Panc1 (cell line): ENCODE data around the gene CHST11. TPM values are rescaled to one million over a fixed set of nuclear protein-coding genes. Genes with fewer than 3 reads are reported as not detected.

Source experiments
- ATAC-seq: fragments of 200-7000 bp; cut with Tn5 transposase; 2 replicates; pipeline ENCODE4 v1.9.1; 2020; ENCODE audit warnings: mild to moderate bottlenecking, moderate library complexity
- BruUV-seq: library from RNA; stranded (reverse); fragments of 400-500 nt; replicated peaks from 2 replicates; lab custom pipeline; 2021; lab: Mats Ljungman, UMichigan
- CTCF ChIA-PET: fragments of 300-600 bp; sonication (Branson Sonifier 250); formaldehyde crosslinking; loops from one replicate; lab custom pipeline; 2022; ENCODE audit warnings: antibody characterized with exemption; lab: Charles Lee
- POLR2A ChIA-PET: fragments of 300-600 bp; sonication (Branson Sonifier 250); formaldehyde crosslinking; loops from one replicate; lab custom pipeline; 2022; ENCODE audit warnings: antibody characterized with exemption; lab: Charles Lee
- DNase-seq: peaks from one replicate; pipeline ENCODE4 v3.0.0-alpha.2; 2010; ENCODE audit warnings: low read depth, low spot score
- H3K27ac ChIP-seq: 2 replicates; pipeline ENCODE4 v1.5.1; 2011; ENCODE audit warnings: mild to moderate bottlenecking, low read length, inconsistent platforms
- H3K27me3 ChIP-seq: fragments of 200-500 bp; sonication (Bioruptor generic); 2 replicates; pipeline ENCODE4 v1.6.0; 2014; ENCODE audit warnings: low read length, inconsistent platforms; ENCODE audit not compliant: control insufficient read depth, insufficient read depth
- H3K36me3 ChIP-seq: fragments of 200-500 bp; sonication (Bioruptor generic); 2 replicates; pipeline ENCODE4 v1.5.1; 2014; ENCODE audit warnings: inconsistent platforms, mild to moderate bottlenecking, low read length, moderate library complexity; ENCODE audit not compliant: control insufficient read depth, insufficient read depth
- H3K4me1 ChIP-seq: 2 replicates; pipeline ENCODE4 v1.5.1; 2011; ENCODE audit warnings: inconsistent platforms, mild to moderate bottlenecking, low read length, moderate library complexity; ENCODE audit not compliant: control insufficient read depth, insufficient read depth
- H3K4me3 ChIP-seq, 2 experiments: 2 replicates each; pipeline ENCODE4 v1.5.1; 2011 to 2012; ENCODE audit warnings: low read depth in 2 of 2, low read length in 2 of 2, mild to moderate bottlenecking in 2 of 2, inconsistent platforms in 1 of 2, moderate library complexity in 1 of 2
- H3K9me3 ChIP-seq: fragments of 200-500 bp; sonication (Bioruptor generic); 2 replicates; pipeline ENCODE4 v1.5.1; 2014; ENCODE audit warnings: low read depth, mild to moderate bottlenecking, inconsistent platforms, low read length, moderate library complexity; ENCODE audit not compliant: control insufficient read depth, insufficient read depth
- POLR2AphosphoS5 ChIP-seq: IDR thresholded peaks from 2 replicates; pipeline ENCODE4 v1.6.1; 2012; ENCODE audit warnings: mild to moderate bottlenecking, low read depth, low read length, moderate library complexity
- SIN3A ChIP-seq: IDR thresholded peaks from 2 replicates; pipeline ENCODE4 v1.6.1; 2012; ENCODE audit warnings: low read depth, mild to moderate bottlenecking, low read length, moderate library complexity, borderline replicate concordance; ENCODE audit not compliant: insufficient read depth
- TCF7L2 ChIP-seq: IDR thresholded peaks from 2 replicates; pipeline ENCODE4 v1.6.1; 2011; ENCODE audit warnings: mild to moderate bottlenecking, low read depth, low read length, inconsistent platforms
- in situ Hi-C: cut with HindIII; loops from 2 replicates; pipeline ENCODE4 v1.10.0; 2016; ENCODE audit warnings: low sequenced_read_pairs, low pct_unique_long_range_greater_than_20kb
- intact Hi-C: fragments of 100-400 bp; cut with micrococcal nuclease; formaldehyde crosslinking; loops from one replicate; pipeline ENCODE4 v1.10.0; 2022; ENCODE audit not compliant: unreplicated experiment
- total RNA-seq: library from RNA; stranded (reverse); gene quantifications from one replicate; pipeline ENCODE4 v1.2.1, GENCODE V29; 2021; ENCODE audit not compliant: unreplicated experiment
- TF ChIP-seq, protein P1 (sequence below), 2 experiments: IDR thresholded peaks; 2 replicates each; pipeline ENCODE4 v1.6.1; 2011 to 2012; ENCODE audit warnings: low read depth in 2 of 2, control low read depth in 1 of 2, low read length in 1 of 2, mild to moderate bottlenecking in 1 of 2, moderate library complexity in 1 of 2; ENCODE audit not compliant: insufficient read depth in 1 of 2
- TF ChIP-seq, protein P2 (sequence below): fragments of 450-650 bp; IDR thresholded peaks from 2 replicates; pipeline ENCODE4 v1.5.1; 2017; ENCODE audit warnings: mild to moderate bottlenecking

Gene CHST11
- total RNA-seq, 1 experiment from 2014 or later = 11.4 TPM

DNA sequence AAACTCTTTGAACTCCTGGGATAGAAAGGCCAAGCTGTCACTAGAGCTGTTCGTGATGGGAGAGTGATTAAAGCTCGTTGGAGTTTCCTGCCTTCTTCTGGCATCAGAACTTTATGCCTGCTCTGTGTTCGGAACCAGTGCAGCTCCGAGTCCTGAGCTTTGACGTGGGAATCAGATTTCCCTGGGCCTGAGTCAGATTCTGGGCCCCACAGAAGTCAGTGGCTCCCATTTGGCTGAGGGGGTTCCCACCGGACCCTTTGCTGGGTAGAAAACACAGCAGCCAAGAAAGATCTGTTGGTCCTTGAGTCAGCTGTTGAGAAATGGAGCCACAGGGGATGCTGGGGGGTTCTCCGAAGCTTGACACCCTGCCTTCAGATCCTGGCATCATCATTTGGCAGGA is 238.0 kb downstream of the CHST11 start:
- ChIA-PET POLR2A (no interaction called here), CTCF (no interaction called here)
- H3K36me3 ChIP-seq = no peaks in the 10 kb centered on the region
- no peak overlapping the region for H3K4me3 ChIP-seq
- ATAC-seq = no peak
- no peaks in the 10 kb centered on the region for H3K4me1 ChIP-seq
- intact Hi-C loops = no loop called here
- TF ChIP-seq, protein P1, sequence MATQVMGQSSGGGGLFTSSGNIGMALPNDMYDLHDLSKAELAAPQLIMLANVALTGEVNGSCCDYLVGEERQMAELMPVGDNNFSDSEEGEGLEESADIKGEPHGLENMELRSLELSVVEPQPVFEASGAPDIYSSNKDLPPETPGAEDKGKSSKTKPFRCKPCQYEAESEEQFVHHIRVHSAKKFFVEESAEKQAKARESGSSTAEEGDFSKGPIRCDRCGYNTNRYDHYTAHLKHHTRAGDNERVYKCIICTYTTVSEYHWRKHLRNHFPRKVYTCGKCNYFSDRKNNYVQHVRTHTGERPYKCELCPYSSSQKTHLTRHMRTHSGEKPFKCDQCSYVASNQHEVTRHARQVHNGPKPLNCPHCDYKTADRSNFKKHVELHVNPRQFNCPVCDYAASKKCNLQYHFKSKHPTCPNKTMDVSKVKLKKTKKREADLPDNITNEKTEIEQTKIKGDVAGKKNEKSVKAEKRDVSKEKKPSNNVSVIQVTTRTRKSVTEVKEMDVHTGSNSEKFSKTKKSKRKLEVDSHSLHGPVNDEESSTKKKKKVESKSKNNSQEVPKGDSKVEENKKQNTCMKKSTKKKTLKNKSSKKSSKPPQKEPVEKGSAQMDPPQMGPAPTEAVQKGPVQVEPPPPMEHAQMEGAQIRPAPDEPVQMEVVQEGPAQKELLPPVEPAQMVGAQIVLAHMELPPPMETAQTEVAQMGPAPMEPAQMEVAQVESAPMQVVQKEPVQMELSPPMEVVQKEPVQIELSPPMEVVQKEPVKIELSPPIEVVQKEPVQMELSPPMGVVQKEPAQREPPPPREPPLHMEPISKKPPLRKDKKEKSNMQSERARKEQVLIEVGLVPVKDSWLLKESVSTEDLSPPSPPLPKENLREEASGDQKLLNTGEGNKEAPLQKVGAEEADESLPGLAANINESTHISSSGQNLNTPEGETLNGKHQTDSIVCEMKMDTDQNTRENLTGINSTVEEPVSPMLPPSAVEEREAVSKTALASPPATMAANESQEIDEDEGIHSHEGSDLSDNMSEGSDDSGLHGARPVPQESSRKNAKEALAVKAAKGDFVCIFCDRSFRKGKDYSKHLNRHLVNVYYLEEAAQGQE (IDR thresholded peaks at IDR 0.05; ENCODE audit: insufficient read depth in 1 of 2, low read depth in 2 of 2, low read length in 1 of 2) = no peak
- TF ChIP-seq TCF7L2 (no peak), POLR2AphosphoS5 (no peak), SIN3A (no peak)
- TF ChIP-seq, protein P2, sequence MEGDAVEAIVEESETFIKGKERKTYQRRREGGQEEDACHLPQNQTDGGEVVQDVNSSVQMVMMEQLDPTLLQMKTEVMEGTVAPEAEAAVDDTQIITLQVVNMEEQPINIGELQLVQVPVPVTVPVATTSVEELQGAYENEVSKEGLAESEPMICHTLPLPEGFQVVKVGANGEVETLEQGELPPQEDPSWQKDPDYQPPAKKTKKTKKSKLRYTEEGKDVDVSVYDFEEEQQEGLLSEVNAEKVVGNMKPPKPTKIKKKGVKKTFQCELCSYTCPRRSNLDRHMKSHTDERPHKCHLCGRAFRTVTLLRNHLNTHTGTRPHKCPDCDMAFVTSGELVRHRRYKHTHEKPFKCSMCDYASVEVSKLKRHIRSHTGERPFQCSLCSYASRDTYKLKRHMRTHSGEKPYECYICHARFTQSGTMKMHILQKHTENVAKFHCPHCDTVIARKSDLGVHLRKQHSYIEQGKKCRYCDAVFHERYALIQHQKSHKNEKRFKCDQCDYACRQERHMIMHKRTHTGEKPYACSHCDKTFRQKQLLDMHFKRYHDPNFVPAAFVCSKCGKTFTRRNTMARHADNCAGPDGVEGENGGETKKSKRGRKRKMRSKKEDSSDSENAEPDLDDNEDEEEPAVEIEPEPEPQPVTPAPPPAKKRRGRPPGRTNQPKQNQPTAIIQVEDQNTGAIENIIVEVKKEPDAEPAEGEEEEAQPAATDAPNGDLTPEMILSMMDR = no peak
- H3K9me3 ChIP-seq = no peaks in the 10 kb centered on the region
- no peak overlapping the region for H3K27ac ChIP-seq
- no TSS peak for BruUV-seq
- DNase-seq = no peak
- in situ Hi-C loops = no loop called here
- H3K27me3 ChIP-seq = no peaks in the 10 kb centered on the region

DNA sequence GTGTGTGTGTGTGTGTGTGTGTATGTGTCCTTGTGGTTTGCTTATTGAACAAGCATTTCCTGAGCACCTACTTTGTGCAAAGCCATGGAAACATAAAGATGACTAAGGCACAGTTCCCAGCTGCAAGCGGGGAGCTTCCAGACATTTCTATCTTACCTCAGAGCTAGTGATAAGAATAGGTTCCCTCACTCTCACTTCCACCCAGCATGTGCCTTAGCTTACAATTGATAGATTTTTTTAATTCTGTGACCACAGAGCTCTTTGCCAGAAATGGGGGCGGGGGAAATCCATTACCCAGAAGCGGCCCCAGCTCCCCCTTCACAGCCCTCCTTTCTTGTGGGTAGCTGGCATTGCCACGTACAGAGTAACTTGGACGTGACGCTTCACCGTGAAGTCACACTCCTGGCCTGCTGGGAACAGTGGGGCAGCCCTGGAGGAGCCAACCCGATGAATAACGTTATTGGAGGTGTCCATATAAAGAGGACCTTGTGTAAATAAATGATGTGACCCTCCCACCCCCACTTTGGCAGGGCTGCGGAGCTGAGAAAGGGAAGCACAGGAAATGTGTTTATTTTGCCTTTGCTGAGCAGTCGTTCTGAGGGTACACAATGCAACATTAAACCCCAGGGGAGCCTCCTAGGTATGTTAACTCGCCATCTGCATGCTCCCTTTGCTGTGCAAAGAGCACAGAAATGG is 238.9 kb downstream of the CHST11 start:
- DNase-seq (no peak), ATAC-seq (peak; percentile 56; the same call in 1 of the 2 replicates)
- POLR2A ChIA-PET = no interaction called here
- Histone ChIP-seq H3K4me1 (no peaks in the 10 kb centered on the region), H3K36me3 (no peaks in the 10 kb centered on the region), H3K4me3 (no peak overlapping the region), H3K27me3 (no peaks in the 10 kb centered on the region), H3K27ac (no peak overlapping the region), H3K9me3 (no peaks in the 10 kb centered on the region)
- CTCF ChIA-PET = interaction anchor here (0.6 kb wide), 1 partner anchor 587 kb away, joined by 17 read pairs; no protein-coding TSS in a partner anchor
- intact Hi-C loops = no loop called here
- no TSS peak for BruUV-seq
- in situ Hi-C loops = no loop called here
- no peak for TF ChIP-seq SIN3A

DNA sequence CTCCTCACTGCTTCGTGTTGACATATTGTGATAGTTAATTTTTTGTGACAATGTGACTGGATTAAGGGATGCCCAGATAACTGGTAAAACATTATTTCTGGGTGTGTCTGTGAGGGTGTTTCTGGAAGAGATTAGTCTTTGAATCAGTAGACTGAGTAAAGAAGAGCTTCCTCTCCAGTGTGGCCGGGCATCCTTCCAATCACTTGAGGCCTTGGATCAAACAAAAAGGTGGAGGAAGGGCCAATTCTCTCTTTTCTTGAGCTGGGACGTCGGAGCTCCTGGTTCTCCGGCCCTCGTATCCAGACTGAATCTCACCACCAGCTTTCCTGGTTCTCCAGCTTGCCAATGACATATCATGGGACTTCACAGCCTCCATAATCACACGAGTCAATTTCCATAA is 240.4 kb downstream of the CHST11 start:
- no peak for TF ChIP-seq TCF7L2
- no peak for TF ChIP-seq SIN3A
- TF ChIP-seq, protein P1 (IDR thresholded peaks at IDR 0.05; ENCODE audit: insufficient read depth in 1 of 2, low read depth in 2 of 2, low read length in 1 of 2) = no peak
- TF ChIP-seq POLR2AphosphoS5 = no peak
- TF ChIP-seq, protein P2 = no peak
- in situ Hi-C loops (no loop called here), intact Hi-C loops (no loop called here)
- Histone ChIP-seq H3K9me3 (no peaks in the 10 kb centered on the region), H3K4me1 (no peaks in the 10 kb centered on the region), H3K27me3 (no peaks in the 10 kb centered on the region), H3K36me3 (no peaks in the 10 kb centered on the region), H3K27ac (no peak overlapping the region), H3K4me3 (no peak overlapping the region)
- POLR2A ChIA-PET = no interaction called here
- CTCF ChIA-PET = no interaction called here
- DNase-seq = no peak
- BruUV-seq = no TSS peak
- ATAC-seq = no peak
